Epithelial cell of esophagus (primary cell): ENCODE data around the gene SSTR5.
"Not testable (repeated sequence)": the region's sequence is repeated elsewhere in the genome, so short reads cannot be mapped to it uniquely, and the experiment has no call there.

Experiments used
- DNase-seq: peaks from one replicate; pipeline ENCODE4 v3.0.0; 2010; ENCODE audit warnings: low read depth
- H3K4me3 ChIP-seq: 2 replicates; pipeline ENCODE4 v1.5.1; 2011; ENCODE audit warnings: mild to moderate bottlenecking, low read length, control low read depth
- CTCF ChIP-seq: IDR thresholded peaks from 2 replicates; pipeline ENCODE4 v1.5.1; 2011; ENCODE audit warnings: low read depth, mild to moderate bottlenecking, low read length, control low read depth, inconsistent platforms; ENCODE audit not compliant: insufficient read depth; ENCODE audit errors: missing control alignments

The SSTR5 gene

DNA sequence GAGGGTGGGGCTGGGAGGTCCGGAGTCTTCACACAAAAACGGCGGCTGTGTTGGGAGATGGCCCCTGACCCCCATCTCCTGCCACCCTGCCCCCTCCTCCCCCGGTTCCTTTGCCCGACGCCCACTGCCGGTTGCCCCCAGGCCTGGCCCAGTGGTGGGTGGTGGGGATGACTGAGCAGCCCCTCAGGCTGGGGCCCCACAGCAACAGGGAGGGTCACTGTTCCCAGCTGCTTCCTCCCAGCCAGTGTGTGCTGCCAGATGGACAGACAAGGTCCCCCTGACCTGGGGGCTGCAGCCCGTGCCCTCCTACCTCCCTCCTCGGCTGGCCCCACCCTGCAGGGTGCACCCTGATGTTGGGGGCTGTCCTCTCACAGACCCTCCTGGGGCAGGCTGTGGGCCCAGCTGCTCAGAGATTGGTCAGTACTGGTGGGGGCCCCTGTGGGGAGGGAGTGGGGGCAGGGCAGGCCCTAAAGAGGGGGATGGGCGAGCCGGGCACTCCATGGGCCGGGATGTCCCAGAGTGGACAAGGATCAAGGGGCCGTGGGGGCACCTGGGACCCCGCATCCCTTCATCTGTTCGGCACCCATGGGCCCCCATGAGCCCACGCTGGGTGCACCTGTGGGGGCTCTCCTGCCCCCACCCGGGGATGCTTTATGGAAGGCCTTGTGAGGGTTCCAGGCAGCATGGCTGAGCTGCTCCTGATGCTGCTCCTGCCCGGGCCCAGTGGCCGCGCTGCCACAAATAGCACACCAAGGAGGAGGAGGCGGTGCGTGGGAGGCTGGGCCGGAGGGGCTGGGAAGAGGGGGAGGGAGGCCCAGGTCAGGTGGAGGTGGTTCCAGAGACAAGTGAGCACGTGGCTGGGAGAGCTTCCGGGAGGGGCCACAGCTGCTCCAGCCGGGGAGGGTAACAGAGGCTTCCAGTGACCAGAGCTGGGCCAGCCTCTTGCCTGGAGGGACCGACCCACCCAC lies 18.4 kb downstream of the SSTR5 start:
- DNase-seq, result no peak
- no peak for TF ChIP-seq CTCF
- no peak overlapping the region for H3K4me3 ChIP-seq

GRCh38 chr16:1091992-1092552 lies 19.5 kb downstream of the SSTR5 start:
- no peak for DNase-seq
- H3K4me3 ChIP-seq, result no peak overlapping the region
- TF ChIP-seq CTCF, result no peak

DNA sequence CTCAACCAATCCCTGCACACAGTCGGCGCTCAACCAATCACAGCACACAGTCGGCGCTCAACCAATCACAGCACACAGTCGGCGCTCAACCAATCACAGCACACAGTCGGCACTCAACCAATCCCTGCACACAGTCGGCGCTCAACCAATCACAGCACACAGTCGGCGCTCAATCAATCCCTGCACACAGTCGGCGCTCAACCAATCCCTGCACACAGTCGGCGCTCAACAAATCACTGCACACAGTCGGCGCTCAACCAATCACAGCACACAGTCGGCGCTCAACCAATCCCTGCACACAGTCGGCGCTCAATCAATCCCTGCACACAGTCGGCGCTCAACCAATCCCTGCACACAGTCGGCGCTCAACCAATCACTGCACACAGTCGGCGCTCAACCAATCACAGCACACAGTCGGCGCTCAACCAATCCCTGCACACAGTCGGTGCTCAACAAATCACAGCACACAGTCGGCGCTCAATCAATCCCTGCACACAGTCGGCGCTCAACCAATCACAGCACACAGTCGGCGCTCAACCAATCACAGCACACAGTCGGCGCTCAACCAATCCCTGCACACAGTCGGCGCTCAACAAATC lies 20.2 kb downstream of the SSTR5 start:
- DNase-seq, H3K4me3 ChIP-seq: not testable (repeated sequence)

DNA sequence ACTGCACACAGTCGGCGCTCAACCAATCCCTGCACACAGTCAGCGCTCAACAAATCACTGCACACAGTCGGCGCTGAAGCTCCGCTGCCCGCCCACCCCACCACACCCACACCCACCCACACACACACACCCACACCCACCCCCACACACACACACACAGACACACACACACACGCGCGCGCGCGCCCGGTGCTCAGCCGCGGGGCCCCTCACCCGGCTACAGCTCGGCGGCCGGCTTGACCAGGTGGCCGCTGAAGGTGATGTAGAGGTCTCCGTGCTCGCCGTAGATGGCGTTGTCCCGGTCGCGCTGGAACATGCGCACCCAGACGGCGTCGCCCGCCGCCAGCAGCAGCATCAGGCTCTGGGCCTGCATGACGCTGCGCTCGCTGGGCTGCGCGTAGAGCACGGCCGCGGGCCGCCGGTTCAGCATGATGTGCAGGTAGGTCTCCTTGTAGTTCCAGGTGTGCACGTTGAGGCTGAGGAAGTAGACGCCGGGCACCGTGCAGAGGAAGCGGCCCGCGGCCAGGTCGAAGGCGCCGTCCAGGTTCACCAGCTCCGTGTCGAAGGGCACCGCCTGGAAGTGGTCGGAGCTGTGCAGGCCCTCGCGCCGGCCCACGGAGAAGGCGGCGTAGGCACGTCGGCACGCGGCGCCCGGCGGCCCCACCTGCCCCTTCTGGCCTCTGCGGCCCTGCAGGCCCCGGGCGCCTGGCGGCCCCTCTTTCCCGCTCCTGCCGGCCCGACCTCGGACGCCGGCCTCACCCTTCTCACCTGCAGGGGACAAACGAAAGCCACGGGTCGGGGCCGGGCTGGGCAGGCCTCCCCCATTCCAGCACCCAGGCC lies 21.0 kb downstream of the SSTR5 start:
- no peak for DNase-seq
- no peak overlapping the region for H3K4me3 ChIP-seq
- no peak for TF ChIP-seq CTCF

- no peak overlapping the region for H3K4me3 ChIP-seq
- DNase-seq, result no peak
- no peak for TF ChIP-seq CTCF
These were observed 21.6 kb downstream of the SSTR5 start for GRCh38 chr16:1094124-1094479.

- no peak for TF ChIP-seq CTCF
- DNase-seq, result no peak
- no peak overlapping the region for H3K4me3 ChIP-seq
These were observed 22.3 kb downstream of the SSTR5 start for GRCh38 chr16:1094601-1095449.
